NT2/D1 (cell line): Measurements from ENCODE around the gene AGBL1.

Source experiments
- SUZ12 ChIP-seq: IDR thresholded peaks from 2 replicates; pipeline ENCODE4 v1.6.1; 2011; ENCODE audit not compliant: insufficient read length, insufficient read depth; ENCODE audit errors: extremely low read depth
- YY1 ChIP-seq: IDR thresholded peaks from 2 replicates; pipeline ENCODE4 v1.6.1; 2011; ENCODE audit not compliant: insufficient read length, insufficient read depth
- ZNF274 ChIP-seq: IDR thresholded peaks from 2 replicates; pipeline ENCODE4 v1.6.1; 2011; ENCODE audit warnings: mild to moderate bottlenecking, low read depth, low read length

GRCh38 chr15:86201313-86202008 is 121.8 kb downstream of the AGBL1 start:
- TF ChIP-seq ZNF274 (no peak), SUZ12 (no peak), YY1 (no peak)
